ENCODE data around the gene RAI1. TPM values are rescaled to one million over a fixed set of nuclear protein-coding genes. Genes with fewer than 3 reads are reported as not detected.
"Not testable (repeated sequence)": the region's sequence is repeated elsewhere in the genome, so short reads cannot be mapped to it uniquely, and the experiment has no call there.

RAI1 gene
- polyA plus RNA-seq, 1 donor, result 17.8 TPM

DNA sequence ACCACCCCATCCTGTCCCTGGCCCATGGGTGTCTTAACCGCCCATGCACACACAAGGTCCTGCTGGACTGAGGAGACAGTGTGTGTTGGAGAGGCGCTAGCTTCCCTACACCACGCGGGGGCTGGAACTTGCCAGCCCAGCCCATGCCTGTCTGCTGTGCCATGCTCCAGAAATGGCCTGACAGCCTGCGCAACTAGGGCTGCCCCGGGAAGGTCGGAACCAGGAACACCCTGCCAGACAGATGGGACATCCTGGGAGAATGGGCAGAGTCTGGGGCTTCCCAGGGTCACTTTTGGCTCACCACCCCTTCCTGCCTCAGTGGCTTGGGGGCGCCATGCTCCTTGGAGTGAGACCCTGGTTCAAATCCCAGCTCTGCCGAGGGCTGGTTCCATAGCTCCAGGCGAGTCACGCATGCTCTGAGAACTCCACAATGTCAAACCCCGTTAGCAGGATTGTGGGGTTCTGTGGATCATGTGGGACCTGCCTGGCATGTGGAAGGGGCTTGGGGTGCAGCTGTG is 119.3 kb downstream of the RAI1 start:
- no peak for DNase-seq (ENCODE audit: low read depth)

DNA sequence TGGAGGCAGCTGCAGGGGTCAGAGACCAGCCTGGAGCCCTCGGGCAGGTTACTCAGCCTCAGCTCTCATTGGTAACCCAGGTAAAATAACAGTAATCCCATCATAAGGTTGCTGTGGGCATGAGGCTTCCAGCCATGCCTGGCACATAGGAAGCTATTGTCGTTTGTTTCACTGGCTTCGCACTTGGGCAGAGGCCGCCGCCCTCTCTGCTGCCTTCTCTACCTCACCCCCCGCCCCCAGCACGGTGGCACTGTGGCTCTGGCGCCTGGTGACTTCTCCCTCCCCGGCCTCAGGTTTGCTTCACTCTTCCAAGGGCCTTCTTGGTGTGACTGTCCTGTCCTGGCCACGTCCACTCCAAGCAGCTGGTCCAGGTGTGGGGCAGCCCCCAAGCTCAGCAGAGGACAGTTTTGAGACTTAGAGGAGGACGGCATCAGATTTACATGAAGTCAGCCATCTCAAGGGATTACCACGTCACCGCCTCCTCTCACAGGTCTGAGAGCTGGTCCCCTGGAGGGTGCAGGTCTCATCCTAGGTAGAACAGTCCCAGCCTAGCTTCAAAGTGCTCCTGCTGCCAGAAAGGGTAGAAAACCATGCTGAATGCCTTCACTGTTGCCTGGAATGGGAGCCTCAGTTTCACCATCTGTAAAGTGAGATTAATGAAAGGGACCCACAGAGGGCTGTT is 120.7 kb downstream of the RAI1 start:
- no peak for DNase-seq (ENCODE audit: low read depth)

DNA sequence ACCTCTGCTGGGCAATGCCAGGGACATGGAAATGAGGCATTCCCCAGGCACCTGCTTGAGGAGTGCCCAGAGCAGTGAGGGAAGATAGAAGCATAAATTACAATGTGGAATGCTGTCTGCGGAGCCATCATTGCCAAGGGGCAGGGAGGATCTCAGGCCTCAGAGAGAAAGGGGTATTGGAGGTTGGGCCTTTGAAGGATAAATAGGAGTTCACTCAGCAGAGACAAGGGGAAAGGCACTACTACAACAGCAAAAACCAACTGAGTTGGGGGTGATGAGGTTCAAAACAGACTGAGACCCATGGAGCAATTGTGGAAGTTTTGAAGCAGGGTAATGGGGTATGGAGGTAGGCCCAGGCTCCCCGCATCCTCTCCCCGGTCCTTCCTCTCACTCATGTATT is 122.7 kb downstream of the RAI1 start:
- DNase-seq (ENCODE audit: low read depth), result no peak

DNA sequence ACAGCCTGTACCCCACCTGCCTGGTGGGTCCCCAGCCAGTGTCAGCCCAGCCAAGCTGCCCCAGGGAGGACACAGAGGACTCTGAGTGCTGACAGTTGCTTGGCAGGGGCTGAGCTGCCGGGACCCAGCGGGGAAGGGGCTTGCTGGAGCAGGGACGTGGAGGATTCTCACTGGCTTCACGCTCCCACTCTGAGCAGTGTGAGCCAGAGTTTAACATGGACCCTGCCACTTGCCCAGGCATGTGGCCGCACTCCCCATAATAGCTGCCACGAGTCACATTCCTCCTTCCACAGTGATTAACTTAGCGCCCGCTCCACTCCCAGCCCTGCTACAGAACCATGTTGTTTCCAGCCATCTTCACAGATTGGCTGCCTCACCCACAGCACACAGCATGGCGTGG is 124.3 kb downstream of the RAI1 start:
- DNase-seq (ENCODE audit: low read depth), result no peak

DNA sequence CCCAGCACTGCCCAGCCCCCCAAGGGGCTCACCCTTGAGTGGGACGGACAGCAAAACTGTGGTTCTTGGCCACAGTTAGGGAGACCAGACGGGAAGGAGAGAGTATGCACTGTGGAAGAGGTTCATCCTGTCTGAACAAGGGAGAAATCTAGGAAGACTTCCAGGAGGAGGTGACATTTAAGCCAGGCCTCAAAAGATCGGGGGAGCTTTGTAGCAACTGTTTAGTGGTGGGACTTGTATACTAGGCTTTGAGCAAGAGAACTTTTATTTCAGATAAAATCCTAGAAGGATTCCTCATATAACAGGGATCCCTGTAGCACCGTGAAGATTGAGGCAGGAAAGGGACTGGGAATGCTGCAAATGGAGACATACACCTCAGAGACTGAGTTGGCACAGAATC is 124.8 kb downstream of the RAI1 start:
- no peak for DNase-seq (ENCODE audit: low read depth)

DNA sequence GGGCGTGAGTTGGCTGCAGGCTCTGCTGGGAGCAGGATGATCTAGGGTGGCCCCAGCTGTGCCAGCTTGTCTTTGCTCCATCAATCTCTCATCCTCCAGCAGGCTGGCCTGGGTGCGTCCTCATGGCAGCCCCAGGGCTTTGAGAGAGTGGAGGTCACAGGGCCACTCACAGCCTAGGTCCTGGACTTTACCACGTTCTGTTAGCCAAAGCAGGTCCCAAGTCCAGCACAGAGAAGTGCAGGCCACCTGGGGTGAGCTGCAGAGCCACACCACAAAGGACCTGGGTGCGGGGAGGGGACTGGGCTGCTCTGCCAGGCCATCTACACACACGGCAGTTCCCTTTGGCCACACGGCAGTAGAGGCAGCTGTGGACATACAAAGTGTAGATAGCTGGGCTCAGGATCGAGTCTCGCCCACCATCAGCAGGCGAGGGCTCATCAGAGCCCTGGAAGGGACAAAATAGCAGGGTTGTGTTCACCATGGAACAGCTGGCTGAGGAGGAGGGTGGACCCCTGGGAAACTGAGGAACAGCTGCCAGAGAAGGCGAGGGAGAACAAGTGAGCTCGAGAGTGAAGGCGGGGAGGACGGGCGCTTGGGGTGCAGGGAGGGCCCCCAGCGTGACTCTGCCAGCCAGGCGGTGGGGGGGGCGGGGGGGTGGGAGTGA is 125.5 kb downstream of the RAI1 start:
- DNase-seq (ENCODE audit: low read depth), result no peak

DNA sequence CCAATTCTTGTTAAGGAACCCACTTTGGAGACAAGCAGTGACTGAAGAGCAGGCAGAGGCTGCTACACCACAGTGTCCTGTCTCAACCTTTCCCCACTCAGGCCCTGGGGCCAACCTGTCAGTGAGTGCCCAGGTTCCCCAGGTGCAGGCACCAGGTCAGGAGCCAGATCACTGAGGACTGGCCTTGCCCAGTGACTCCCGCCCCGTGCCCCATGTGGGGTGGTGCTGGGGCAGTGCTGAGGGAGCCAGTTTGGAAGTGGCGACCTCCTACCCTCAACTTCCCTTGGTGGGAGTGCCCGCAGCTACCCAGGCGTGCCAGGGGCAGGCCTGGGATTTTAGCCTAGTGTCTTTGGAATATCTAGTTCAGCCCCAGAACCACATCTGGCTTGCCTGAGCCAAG is 126.2 kb downstream of the RAI1 start:
- no peak for DNase-seq (ENCODE audit: low read depth)

DNA sequence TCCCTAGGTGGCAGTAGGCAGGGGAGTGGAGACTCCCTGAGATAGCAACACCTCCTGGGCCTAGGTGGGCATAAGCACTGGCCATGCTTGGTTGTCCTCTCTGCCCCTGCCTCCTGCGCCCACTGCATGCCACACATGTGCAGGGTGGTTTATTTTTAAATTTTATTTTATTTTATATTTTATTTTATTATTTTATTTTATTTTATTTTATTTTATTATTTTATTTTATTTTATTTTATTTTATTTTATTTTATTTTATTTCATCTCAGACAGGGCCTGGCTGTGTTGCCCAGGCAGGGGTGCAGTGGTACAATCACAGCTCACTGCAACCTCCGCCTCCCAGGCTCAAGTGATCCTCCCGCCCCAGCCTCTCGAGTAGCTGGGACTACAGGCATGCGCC is 126.9 kb downstream of the RAI1 start:
- DNase-seq (ENCODE audit: low read depth), result not testable (repeated sequence)

DNA sequence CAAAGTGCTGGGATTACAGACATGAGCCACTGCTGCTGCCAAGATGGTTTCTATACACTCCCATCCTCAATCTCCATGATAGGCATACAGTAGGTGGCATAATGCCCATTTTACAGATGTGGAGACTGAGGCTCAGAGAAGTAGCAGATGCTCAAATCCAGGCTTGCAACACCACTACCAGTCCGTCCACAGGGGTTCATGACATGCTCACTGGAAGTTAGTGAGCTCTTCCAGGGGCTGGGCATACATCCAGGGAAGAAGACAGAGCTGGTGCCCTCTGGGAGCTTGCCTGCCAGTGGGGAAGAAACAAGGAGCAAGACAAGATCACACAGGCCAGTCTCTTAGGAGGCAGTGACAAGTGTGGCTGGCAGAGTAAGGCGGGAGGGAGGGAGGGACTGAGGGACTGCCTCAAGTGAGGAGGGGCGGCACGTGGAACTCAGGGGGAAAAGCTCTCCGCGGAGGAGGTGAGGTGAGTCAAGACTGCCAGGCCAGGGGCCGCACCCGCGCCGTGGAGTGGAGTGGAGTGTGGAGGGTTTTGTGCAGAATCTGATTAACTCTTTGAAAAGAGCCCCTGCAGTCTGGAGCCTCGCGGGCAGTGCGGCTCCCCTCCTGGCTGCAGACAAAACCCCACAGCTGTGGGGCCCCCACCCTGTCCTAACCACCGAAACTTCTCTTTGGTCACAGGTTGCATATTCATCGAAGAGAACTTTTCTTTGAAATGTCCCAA is 127.6 kb downstream of the RAI1 start:
- DNase-seq (ENCODE audit: low read depth), result no peak

DNA sequence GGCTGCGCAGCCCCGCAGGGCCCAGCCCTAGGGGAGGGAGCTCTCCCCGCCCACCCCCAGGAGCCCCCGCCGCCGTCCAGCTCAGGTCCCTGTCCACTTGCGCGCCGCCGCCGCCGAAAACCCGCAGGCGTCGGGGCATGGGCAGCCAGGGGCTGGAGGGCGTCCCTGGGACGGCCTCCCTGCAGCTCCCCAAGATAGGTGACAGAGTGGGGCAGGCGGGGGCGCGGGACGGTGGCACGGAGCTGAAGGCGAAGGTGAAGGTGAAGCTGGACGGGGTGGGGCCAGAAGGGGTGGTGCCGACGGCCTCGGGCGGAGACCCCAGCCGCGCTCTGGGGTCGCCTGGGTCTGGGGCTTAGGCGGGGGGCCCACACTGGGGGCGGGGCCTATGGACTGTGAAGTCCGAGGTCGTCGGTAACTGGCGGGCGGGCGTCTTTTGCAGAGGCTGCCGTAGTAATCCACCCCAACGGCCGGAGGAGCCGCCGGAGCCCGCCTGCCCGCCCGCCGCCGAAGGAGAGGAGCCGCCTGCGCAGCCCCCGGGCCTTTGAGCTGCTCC is 128.3 kb downstream of the RAI1 start:
- no peak for DNase-seq (ENCODE audit: low read depth)

DNA sequence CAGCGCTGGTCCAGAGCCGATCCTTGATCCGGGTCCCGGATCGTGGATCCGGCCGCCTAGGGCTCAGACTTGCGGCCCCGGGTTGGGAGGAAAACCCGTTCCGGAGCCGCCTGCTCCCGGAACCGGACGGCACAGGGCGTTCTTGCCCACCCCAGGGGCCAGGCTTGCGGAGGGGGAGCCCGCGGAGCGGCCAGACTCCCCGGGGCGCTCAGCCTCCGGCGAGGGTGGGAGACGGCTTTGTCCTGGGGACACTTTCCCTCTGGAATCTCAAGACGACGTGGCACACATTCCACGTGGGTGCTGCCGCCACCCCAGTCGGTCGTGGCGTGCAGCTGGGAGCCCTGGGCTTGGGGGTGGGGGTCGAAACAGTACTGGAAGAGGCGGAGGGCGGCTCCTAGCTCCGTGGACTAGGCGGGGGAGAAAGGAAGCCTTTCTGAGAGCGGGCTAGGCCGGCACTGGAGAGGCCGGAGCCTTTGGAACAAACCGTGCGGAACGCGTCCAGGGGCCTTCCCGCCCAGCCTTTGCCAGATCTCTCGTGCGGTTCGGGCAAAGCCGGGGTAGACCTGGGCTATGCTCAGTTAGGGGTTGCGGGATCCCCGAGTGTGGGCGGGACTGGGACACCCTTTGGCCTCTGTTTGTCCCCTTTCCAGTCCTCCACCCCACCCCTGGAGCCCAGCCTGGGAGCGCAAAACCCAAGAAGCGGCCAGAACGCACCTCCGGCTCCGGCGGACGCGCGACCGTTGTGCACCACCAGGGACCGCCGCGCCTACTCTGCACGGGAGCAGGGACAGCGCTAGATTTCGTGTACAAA is 129.0 kb downstream of the RAI1 start:
- DNase-seq (ENCODE audit: low read depth), result no peak

DNA sequence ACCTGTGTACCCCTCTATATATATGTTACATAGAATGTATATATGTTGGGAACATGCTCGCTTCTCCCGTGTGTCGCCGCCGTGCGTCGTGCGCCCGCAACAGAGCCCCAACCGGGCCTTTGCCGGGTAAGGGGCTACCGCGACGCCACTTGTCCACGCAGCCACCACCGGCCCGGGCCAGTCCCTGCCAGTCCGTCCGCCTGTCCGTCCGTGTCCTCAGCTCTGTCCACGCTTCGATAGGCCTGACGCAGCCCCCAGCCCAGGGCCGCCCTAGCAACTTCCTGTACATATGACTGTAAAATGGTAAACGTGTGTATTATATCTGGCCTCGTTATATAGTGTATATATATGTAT is 129.6 kb downstream of the RAI1 start:
- DNase-seq (ENCODE audit: low read depth), result no peak

DNA sequence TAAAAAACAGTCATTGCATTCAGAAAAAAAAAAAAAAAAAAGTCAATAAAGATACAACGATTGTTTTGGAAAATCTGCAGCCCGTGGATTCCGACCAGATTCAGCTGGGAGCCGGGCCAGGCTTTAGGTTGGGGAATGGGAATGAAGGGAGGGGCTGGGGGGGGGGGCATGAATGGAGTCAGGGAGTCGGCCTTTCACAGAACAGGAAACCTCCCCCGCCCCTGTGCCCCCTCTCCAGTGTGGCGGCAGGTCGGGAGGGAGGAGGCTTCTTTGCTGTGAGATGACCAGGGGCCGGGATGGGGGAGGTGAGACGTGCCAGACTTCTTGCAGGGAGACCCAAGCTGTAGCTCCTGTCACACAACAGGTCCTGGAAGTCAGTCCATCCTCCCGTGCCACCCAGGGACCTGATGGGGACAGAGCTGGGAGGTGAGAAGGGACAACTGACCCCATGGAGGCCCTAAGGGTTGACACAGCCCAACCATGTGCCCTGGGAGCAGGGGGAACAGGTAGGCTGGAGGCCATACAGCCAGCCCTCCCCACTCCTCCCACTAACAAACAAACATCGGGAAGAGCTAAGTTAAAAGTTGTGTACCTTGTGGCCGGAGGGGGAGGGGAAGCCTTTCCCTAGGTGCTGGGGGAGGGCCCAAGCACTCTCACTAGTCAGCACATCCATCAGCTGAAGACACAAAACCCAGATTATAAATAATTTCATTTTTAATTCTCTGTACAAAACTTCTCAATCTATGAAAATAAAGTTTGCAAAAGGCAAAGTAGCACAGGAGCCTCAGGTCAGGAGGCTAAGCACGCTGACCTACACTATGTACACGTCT is 130.3 kb downstream of the RAI1 start:
- DNase-seq (ENCODE audit: low read depth), result no peak

DNA sequence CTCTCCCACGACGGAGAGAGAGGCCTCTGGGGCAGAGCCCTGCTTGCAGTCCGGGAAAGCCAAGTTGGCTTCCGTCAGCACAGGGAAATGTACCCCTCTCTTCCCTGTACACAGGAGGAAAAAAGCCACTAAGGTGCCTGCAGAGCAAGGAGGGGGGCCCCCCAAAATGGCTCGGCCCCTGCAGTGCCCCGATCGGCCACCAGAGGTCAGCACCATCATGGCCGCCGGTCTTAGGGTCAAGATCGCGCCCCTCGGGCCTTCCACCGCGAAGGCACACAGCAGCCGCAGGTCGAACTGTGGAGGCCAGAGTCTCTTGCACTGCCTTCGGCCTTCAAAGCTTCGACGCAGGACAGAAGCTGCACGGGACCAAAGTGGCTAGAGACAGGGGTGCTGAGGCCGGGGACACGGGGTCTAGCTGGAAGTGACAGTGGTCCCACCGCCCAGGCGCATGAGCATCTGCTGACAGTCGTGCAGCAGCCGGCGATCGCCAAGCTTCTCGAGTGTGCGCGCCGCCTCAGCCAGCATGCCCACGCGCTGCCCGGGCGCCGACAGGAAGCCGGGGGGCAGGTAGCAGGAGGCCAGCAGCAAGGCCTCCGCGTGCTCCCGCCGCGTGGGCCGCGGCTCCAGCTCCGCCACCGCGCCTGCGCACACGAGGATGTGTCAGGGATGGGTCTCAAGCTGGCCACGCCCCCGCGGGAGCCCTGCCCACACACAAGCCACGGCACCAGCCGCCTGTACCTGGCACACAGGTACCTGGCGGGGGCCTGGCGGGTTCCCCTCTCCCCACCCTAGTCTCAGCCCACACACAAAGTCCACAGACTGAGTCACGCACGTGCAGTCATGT is 131.2 kb downstream of the RAI1 start:
- DNase-seq (ENCODE audit: low read depth), result no peak

DNA sequence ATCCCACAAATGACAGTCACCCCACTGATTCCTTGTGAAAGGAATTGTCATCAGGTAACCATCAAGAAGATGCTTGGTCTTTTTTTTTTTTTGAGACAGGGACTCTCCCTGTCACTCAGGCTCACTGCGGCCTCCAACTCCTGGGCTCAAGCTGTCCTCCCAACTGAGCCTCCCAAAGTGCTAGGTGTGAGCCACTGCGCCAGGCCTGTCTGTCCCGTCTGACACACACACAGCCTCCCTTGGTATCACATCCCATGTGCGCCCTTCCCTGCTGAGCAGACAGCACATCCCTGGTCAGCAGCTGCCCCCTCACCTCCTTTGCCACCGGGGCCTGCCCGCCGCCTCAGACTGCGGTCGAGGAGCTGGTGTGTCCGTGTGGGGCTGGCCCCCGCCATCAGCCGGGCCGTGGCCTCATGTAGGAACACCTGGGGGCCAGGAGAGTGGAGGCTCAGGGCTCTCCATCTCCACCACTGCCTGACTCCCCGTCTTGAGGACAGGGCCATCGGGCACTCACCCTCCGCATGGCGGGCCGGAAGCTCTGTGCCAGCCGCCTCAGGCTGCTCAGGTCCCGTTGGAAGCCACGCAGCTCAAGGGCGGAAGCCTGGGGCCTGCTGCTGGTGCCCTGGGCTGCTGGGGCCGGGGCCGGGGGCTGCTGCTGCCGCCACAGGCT is 131.9 kb downstream of the RAI1 start:
- DNase-seq (ENCODE audit: low read depth), result no peak

DNA sequence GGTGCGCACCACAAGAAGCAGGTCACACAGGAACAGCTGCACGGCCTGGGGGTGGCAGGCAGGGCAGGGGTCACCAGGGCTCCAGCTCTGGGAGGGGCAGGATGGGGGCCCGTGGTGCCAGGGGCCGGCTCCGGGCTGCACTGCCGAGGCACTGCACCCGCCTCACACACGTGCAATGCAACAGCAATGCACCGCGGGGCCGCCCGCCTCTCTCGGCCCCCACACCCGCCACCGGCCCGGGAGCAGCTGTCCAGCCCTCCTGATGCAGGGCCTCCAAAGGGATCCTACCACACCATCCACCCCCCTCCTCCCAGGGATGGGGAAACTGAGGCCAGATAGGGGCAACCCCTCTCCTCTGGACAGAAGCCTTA is 132.5 kb downstream of the RAI1 start:
- DNase-seq (ENCODE audit: low read depth), result no peak

DNA sequence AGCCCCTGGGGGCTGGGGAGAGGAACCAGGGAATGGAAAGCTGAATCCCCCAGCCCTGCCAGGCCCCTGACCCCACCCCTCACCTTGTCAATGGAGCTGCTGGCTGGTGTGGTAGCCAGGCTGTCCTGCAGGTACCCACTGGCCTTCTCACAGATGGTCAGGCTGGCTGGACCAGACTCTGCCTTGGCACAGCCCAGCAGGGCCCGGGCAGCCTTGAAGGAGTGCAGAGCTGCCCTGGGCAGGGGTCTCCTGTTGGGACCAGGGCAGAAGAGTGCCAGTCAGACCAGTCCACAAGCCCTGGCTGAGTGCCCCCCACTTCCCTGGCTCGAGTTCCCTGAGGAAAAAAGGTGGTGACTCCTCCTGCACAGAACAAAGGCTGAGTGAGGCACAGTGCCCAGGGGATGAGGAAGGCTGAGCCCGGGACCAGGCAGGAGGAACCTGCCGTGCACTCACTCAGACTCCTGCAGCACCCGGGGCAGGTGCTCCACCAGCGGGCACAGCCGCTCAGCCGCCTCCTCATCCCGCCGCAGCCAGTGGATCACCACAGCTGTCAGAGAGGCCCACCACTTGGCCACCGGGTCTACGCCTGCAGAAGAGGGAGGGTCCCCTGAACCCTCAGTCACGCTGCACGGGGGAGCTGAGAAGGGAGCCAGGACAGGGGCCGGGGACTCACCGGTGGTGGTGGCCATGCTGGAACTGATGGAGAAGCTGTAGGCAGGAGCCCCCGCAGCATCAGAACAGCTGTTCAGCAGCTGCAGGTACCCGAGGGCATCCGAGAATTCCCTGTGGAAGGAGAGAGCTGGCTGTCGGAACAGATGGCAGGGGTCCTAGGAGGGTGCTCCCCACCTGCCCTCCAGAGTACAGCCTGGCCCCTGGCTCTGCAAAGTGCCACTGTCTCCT is 133.2 kb downstream of the RAI1 start:
- no peak for DNase-seq (ENCODE audit: low read depth)

DNA sequence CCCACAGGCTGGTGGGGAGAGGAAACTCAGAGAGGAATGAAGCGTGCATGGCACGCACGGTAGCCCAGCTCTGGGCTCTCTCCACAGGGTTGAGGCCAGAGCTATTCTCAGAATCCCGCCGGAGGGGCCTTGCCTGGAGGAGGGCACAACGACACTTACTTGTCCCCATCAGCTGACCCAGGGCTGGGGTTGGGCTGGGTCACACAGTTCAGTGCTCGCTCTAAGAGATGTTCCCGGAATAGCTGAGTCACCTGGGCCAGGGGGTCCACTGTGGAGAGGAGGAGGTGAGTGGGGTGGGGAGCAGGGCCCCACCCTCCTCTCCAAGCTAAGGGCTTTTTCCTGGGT is 133.8 kb downstream of the RAI1 start:
- no peak for DNase-seq (ENCODE audit: low read depth)
